GM06990 (cell line): ENCODE measurements around the gene P3R3URF.

ENCODE experiments used
- DNase-seq: peaks from one replicate; pipeline ENCODE4 v3.0.0-alpha.2; 2011; ENCODE audit not compliant: insufficient read length; ENCODE audit errors: extremely low read depth
- H3K27me3 ChIP-seq: replicated peaks from 2 replicates; pipeline ENCODE4 v1.6.0; 2011; ENCODE audit warnings: low read length; ENCODE audit not compliant: control insufficient read depth, insufficient read depth
- H3K36me3 ChIP-seq: 2 replicates; pipeline ENCODE4 v1.5.1; 2011; ENCODE audit warnings: low read length; ENCODE audit not compliant: control insufficient read depth, insufficient read depth
- H3K4me3 ChIP-seq: replicated peaks from 2 replicates; pipeline ENCODE4 v1.5.1; 2011; ENCODE audit warnings: low read depth, mild to moderate bottlenecking, control low read depth, low read length
- TF ChIP-seq, protein P1 (sequence below): IDR thresholded peaks from 2 replicates; pipeline ENCODE4 v1.5.1; 2011; ENCODE audit warnings: low read length, control low read depth, mild to moderate bottlenecking, inconsistent platforms; ENCODE audit not compliant: insufficient read depth, poor library complexity, severe bottlenecking

The P3R3URF gene

DNA sequence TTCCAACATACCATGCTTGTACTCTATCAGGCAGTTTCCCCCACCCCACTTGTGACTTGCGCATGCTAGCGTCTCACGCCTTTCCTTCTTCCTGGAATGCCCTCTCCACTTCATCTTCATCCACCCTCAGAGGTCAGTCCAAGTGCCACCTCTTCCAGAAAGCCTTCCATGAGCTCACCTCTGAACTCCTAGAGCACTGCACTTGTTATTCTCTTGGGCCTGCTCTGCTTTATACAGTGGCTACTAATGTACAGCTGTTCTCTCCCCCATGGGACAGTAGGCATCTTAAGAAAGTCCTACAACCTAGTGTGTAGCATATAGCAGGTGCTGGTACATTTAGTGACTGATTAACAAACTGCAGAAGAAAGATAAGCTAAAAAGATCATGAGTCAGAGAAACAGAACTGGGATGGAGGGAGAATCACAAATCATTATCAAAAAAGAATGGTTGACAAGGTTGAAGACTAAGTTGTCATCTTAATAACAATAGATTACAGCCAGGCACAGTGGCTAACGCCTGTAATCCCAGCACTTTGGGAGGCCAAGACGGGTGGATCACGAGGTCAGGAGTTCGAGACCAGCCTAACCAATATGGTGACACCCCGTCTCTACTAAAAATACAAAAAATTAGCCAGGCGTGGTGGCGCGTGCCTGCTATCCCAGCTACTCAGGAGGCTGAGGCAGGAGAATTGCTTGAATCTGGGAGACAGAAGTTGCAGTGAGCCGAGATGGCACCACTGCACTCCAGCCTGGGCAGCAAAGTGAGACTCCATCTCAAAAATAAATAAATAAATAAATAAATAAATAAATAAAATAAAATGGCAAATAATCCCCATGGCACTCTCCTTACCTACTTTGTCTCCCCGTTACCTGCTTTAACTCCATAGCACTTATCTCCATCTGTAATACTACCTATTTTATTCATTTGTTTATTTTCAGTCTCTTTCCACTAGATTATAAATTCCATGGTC lies 17.7 kb downstream of the P3R3URF start:
- DNase-seq: no peak
- no peaks in the 10 kb centered on the region for H3K36me3 ChIP-seq
- no peak overlapping the region for H3K4me3 ChIP-seq
- H3K27me3 ChIP-seq: no peaks in the 10 kb centered on the region
- TF ChIP-seq, protein P1, sequence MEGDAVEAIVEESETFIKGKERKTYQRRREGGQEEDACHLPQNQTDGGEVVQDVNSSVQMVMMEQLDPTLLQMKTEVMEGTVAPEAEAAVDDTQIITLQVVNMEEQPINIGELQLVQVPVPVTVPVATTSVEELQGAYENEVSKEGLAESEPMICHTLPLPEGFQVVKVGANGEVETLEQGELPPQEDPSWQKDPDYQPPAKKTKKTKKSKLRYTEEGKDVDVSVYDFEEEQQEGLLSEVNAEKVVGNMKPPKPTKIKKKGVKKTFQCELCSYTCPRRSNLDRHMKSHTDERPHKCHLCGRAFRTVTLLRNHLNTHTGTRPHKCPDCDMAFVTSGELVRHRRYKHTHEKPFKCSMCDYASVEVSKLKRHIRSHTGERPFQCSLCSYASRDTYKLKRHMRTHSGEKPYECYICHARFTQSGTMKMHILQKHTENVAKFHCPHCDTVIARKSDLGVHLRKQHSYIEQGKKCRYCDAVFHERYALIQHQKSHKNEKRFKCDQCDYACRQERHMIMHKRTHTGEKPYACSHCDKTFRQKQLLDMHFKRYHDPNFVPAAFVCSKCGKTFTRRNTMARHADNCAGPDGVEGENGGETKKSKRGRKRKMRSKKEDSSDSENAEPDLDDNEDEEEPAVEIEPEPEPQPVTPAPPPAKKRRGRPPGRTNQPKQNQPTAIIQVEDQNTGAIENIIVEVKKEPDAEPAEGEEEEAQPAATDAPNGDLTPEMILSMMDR: no peak

DNA sequence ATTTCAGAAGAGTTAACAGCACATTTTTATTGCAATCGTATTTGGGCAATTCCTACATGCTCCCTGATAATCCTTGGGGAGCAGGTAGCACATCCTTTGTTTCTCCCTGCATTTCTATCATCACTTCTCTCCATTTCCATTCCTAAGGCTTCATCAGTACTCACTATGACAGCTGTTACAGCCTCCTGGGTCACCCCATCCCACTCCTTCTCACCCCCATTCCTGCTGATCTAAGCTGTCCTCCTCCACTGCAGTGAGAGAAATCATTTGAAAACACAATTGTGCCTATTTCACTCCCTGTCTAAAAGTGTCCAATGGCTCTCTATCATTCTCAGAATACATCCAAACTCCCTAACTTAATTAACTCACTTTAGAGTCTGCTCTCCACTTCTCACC lies 18.4 kb downstream of the P3R3URF start:
- TF ChIP-seq, protein P1: no peak
- Histone ChIP-seq H3K4me3 (no peak overlapping the region), H3K27me3 (no peaks in the 10 kb centered on the region), H3K36me3 (no peaks in the 10 kb centered on the region)
- DNase-seq: no peak

DNA sequence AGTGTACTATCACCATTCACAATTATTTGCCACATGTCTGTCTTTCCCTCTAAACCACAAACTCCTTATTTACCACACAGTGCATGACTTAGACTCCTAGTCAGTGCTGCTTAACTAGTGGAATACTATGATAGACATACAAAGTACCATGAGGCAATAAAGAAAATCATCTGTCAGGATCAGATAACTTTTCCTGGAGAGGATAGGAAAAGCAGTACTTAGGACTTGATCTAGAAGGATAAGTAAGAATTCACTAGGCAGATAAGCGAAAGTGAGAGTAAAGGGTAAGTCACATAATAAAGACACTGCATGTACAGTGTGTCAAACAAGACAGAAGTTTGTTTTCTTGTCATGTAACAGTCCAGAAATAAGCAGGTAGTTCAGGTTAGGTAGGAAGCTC lies 22.6 kb downstream of the P3R3URF start:
- H3K36me3 ChIP-seq: no peaks in the 10 kb centered on the region
- TF ChIP-seq, protein P1: no peak
- H3K4me3 ChIP-seq: no peak overlapping the region
- no peak for DNase-seq
- no peaks in the 10 kb centered on the region for H3K27me3 ChIP-seq

DNA sequence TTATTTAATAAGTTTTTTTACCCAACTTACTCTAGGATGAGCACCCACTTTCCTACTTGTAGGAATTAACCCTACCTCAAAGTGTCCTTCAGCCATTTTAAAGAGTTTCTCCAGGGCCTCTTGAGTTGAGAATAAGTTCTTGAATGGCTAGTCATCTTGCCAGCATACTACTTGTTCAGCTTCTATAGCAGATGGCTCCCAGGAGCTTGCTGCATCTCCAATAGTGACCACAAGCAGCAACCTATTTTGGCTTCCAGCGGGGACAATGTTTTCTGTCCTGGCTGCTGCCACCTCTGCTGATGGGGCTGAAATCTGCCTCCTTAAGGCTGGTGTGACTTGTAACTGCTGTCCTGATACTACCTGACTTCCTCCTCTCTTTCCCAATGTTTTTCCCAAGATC lies 23.1 kb downstream of the P3R3URF start:
- no peak for DNase-seq
- H3K27me3 ChIP-seq: no peaks in the 10 kb centered on the region

DNA sequence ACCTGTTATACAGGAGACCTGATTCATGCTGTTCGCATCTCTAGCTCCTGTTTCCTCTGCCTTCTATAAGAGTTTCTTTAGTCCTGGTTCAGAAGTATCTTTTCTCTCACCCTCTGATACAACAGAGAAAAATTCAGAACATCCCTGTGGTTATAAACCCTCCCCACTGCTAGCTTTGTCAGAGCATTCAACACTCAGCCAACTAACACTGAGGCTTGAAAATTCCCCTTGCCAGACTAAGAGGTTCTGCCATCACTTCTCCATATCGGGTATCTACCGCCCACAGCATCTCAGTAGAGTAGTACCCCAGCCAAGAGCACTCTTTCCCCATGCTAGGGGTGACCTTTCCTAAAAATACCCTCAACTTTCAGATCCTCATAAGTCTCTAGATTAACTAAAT lies 24.3 kb downstream of the P3R3URF start:
- TF ChIP-seq, protein P1: no peak
- H3K27me3 ChIP-seq: no peaks in the 10 kb centered on the region
- H3K4me3 ChIP-seq: no peak overlapping the region
- no peaks in the 10 kb centered on the region for H3K36me3 ChIP-seq
- DNase-seq: no peak

More for the DNA sequence above, 23.1 kb downstream of the P3R3URF start:
- no peak overlapping the region for H3K4me3 ChIP-seq
- TF ChIP-seq, protein P1: no peak
- H3K36me3 ChIP-seq: no peaks in the 10 kb centered on the region

DNA sequence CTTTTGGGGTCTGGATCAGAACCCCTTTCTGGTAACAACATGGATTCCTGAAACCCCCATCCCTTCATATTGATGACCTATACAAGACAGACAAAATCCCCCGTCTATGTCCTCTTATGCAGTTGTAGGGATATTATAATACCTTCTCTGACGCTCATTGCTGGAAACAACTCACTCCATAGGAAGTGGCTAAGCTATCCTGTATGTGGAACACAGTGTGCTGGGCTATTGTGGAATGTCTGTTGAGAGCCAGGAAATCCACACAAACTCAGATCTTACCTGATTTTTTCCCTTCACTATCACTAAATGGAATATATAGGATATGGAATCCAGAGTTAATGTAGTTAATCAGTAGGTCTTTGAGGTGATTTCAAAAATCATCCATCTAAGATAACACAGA lies 26.2 kb downstream of the P3R3URF start:
- TF ChIP-seq, protein P1: no peak
- Histone ChIP-seq H3K36me3 (no peaks in the 10 kb centered on the region), H3K27me3 (no peaks in the 10 kb centered on the region), H3K4me3 (no peak overlapping the region)
- no peak for DNase-seq
